GM12875 (cell line): Measurements from ENCODE around the gene KRT80.

ENCODE experiments used
- H3K4me3 ChIP-seq: one replicate; pipeline ENCODE4 v1.5.1; 2011; ENCODE audit warnings: low read depth, low read length, control low read depth
- CTCF ChIP-seq: IDR thresholded peaks from 2 replicates; pipeline ENCODE4 v1.5.1; 2011; ENCODE audit warnings: low read depth, mild to moderate bottlenecking, control low read depth, inconsistent platforms, low read length, moderate library complexity, borderline replicate concordance; ENCODE audit not compliant: insufficient read depth

Gene KRT80

GRCh38 chr12:52204931-52205505, 13.2 kb upstream of the KRT80 start:
- no peak for TF ChIP-seq CTCF

DNA sequence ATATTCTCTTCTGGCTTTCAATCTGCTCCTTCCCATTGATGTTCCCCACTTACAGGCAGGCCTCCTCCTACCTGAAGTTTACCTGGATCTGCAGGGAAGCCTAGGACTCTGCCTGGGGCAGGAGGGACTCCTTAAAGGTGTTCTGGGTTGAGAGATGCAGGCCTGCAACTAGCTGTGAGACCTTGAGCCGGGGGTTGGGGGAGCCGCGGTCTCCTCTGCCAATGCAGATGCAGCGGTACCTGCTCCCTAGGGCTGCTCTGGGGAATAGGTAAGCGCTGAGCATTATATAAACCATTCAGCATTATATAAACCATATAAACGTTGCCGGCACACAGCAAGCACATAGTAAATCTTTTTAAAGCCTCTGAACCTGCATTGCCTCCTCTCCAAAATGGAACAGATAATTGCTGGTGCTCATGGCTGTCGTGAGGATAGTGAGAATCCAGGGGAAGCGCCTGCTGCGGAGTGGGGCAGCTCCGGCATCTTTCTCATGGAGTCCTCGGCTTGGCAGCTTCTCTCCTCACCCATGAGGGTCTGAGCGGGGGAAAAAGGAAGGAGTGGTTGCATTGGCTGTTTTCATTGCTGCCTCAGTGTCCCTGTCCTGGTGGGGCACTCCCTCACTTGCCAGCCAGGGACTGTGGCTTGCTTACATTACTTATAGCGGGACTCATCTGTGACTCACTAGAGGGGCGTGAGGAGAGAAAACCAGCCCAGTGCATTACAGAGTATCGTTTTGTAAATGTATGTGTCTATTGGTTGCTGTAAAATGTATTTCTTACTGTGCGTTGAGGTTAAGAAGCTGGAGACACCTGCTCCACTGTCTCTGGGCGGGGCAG, 12.5 kb upstream of the KRT80 start:
- TF ChIP-seq CTCF = no peak
- no peak overlapping the region for H3K4me3 ChIP-seq

More at GRCh38 chr12:52204931-52205505, 13.2 kb upstream of the KRT80 start:
- H3K4me3 ChIP-seq = no peak overlapping the region

DNA sequence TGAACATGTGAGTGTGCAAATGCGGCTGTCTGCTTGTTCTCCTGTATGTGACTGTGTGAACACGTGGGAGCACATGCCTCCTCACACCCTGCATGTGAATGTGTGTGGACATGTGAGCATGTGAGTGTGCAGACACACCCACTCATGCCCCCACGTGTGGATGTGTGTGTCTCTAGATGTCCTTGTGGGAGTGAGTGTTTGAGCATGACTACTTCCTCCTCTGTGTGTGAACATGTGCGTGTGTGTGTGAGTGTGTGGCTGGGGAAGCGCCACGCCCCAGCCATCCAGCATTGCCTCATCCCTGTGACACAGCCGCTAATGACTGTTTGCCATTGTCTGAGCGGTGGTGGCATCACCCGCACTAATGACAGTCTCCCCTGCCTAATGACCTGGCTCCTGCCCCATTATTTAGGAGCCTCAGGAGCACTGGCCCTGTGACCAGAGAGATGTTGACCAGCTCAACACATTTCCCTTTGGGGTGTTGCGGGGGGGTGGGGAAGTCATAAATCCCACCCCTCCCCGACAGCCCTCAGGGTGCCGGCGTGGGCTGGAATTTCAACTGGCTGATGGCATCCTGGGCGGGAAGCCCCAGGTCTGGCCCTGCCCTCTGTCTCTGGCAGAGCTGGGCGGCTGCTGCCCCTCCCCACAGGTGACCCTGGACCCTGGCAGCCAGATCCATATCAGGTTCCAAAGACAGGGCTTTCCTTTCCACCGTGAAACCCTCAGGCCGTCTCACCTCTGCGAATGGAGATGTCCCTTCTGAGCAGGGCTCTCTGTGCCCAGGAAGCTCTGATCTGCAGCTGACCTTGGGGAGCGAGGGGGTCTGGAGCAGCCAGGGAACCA, 11.5 kb upstream of the KRT80 start:
- H3K4me3 ChIP-seq = no peak overlapping the region
- TF ChIP-seq CTCF = no peak

GRCh38 chr12:52202361-52203078, 10.7 kb upstream of the KRT80 start:
- TF ChIP-seq CTCF = no peak
- H3K4me3 ChIP-seq = no peak overlapping the region

GRCh38 chr12:52201451-52201839, 9.6 kb upstream of the KRT80 start:
- TF ChIP-seq CTCF = no peak
- H3K4me3 ChIP-seq = no peak overlapping the region

DNA sequence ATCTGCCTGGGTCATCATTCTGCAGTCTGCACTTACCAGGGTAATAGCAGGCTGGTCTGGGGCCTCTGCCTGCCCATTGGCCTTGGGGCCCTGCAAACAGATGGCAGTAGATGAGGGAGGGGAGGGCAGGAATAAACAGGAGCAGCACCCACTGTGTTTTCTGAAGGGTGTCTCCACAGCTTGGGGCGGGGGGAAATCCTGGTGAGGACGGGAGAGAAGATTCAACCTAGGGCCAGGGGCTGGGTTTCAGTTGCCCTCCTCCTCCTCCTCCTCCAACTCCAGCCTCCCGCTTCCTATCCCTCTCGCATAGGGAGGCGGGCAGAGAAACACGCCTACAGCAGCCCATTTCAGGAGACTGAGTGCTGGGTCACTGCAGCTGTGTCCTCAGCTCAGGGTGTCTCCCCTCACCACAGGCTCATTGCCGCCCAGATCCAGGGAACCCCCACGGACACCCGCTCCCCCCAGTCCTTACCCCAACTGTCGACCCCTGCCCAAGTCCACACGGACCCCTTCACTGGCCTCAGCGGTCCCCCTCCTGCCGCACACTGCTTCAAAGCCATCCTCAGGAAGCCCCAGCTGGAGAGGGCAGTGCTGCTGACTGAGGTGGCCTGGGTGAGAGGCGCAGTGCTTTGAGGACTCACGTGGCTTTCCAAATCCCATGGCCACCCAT, 9.1 kb upstream of the KRT80 start:
- H3K4me3 ChIP-seq = no peak overlapping the region
- no peak for TF ChIP-seq CTCF
